GM19395 (cell line): ENCODE measurements around the gene ASTN1.

Source experiments
- ATAC-seq: cut with Tn5 transposase; IDR thresholded peaks from one replicate; pipeline ENCODE4 v1.9.1; 2021; ENCODE audit warnings: mild to moderate bottlenecking, moderate library complexity; ENCODE audit not compliant: unreplicated experiment

ASTN1 gene

GRCh38 chr1:176843352-176844297 lies 320.9 kb downstream of the ASTN1 start:
- no peak for ATAC-seq

DNA sequence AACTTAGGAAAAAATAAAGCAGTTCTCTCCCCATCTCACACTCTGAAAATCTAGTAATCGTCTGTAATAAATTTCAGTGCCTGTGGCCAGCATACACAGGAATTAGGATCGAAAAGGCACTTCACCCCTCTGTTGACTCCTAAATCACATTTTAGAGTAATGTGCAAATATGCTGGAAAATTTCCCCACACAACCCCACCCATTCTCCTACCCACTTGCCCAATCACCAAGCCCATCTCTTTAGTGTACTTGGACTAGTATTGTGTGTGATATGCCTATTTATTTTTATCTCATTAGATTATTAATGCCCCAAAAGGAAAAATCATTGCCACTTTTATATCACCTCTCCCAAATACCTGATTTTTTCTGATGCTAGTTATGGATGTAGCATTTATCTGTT lies 323.3 kb downstream of the ASTN1 start:
- ATAC-seq = no peak

- no peak for ATAC-seq
Observed at GRCh38 chr1:176839216-176839615, 325.3 kb downstream of the ASTN1 start.

DNA sequence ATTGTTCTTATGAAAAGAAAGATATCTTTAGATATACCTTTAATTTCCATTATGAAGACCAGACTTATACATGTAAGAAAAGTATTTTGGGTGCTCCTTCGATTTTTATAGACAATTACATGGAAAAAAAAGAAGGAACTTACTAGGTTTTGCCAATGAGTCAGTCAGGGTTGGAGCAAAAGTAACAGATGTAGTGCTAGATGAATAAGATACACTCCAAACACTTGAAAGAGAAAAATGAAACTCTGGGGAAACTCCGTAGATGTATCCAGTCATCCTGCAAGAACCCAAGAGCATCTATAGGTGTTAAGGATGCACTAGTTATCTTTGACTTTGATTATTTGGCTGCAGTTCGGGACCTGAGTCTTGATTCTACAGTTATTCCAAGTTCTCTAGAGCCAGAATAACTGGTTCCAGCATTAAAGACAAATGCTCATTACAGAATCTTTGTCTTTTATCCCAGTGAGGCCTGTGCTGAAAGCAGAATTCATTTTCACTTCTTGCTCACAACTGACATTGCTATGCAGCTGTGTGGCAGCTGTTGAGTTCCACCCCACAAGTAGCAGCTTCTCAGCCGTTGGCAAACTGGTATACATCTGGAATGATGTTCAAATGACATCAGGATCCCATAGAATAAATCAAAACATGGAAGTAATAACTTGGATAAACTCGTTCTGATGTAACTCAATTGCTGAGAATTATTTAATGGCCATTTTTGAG lies 326.1 kb downstream of the ASTN1 start:
- ATAC-seq = no peak

DNA sequence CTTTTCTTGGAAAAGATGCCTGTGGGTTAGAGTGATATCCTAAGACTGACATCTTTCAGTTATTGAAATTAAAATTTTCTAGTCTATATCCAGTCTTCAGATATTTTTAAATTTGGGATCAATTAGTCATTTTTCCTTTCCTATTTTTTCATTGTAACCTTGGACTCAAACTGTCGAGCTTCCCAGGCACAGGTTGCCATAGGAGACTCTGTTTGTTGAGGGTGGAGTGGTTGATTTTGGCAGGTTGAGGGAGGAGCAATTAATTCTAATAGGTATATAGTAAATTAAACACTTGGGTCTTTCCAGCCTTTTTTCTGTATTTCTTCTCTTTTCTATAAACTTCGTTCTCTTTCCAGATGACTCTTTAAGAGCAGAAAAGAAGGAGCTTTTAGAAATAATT lies 326.8 kb downstream of the ASTN1 start:
- no peak for ATAC-seq

DNA sequence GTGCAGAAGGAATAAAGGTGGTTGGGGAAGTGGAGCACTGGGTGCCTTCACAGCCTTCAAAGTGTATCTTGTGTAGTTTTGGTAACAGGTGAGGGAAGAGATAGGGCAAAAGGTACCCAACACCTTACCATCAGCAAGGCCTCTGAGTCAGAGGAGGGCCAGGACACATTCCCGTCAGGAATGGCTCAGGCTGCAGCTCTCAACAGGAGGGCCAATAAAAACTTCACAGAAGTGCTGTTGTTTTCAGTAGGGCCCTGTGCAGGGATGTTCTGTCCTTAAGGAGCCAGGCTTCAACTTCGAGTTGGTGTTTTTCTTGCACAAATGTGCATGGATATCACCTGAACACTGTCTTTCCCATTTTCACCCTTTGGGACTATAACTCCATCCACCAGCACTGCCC lies 333.4 kb downstream of the ASTN1 start:
- ATAC-seq = no peak

GRCh38 chr1:176829261-176829660 lies 335.3 kb downstream of the ASTN1 start:
- ATAC-seq = no peak

DNA sequence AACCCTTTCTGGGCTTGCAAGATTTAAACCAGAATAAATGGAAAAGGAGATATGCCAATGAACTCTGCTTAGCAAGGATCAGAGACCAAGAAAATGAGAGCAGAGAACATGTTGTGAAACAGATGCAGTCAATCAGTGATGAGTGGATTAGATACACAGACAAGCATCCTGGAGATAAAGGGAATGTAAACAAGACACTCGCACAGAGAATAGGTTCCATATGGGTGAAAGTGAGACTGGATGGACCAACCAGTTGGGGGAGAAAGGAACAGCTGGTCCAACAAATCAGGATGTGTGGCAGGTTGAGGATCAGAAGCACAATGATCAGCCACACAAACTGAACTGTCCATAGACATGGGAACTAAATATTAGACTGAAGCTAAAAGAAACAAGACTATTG lies 338.2 kb downstream of the ASTN1 start:
- no peak for ATAC-seq

DNA sequence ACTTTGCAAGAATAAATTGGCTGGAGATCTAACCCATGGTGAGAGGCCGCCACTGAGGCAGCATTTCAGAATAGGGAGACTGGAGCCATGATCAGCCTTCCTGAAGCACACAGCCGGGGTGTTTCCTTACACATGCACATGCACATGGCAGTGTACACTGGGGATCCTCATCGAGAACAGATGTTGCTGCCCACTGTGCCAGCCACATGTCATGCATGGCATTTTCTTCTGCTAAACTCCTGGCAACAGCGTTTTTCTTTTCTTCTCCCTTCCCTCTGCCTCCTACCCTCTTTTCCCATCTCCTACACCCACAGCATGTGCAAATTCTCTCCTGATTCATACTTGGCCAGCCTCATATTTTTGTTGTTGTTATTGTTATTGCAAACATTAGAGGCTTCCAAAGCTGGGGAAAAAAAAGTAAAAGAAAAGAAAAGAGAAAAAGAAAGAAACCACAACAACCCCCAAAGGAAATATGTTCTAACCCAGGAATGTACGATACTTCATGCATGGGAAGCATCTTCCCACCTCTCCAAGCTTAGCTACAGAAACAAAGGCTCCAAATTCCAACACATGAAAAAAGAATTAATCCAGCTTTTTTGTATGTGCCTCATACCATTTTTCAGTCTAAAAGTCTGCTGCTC lies 344.0 kb downstream of the ASTN1 start:
- ATAC-seq = no peak

GRCh38 chr1:176816232-176816631 lies 348.3 kb downstream of the ASTN1 start:
- no peak for ATAC-seq

DNA sequence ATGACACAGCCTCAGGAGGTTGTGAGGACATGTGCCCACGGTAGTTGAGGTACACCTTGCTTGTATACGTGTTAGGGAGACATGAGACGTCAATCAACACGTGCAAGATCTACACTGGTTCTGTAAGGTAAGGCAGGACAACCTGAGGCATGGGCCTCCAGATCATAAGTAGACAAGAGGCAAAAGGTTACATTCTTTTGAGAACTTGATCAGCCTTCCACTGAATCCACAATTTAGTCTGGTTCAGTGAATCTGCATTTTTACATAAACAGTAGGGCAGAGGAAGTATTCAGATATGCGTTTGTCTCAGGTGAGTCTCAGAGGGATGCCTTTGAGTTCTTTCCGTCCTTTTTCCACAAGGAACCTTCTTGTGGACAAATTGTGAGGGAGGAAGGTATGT lies 348.9 kb downstream of the ASTN1 start:
- ATAC-seq = no peak

- ATAC-seq = no peak
Observed at GRCh38 chr1:176811511-176812288, 352.8 kb downstream of the ASTN1 start.

GRCh38 chr1:176809292-176809691 lies 355.2 kb downstream of the ASTN1 start:
- ATAC-seq = no peak
